Measurements from ENCODE around the gene TAL1.

GRCh38 chr1:47238935-47239592 is 7.0 kb upstream of the TAL1 start:
- TF ChIP-seq CTCF (IDR thresholded peaks at IDR 0.05) (no peak), POLR2A (IDR thresholded peaks at IDR 0.05) (no peak)
